ENCODE measurements around the gene TOPAZ1. TPM values are rescaled to one million over a fixed set of nuclear protein-coding genes. Genes with fewer than 3 reads are reported as not detected.

Gene TOPAZ1
- total RNA-seq, 4 donors from 2014 or later: not detected

- TF ChIP-seq, protein P1, sequence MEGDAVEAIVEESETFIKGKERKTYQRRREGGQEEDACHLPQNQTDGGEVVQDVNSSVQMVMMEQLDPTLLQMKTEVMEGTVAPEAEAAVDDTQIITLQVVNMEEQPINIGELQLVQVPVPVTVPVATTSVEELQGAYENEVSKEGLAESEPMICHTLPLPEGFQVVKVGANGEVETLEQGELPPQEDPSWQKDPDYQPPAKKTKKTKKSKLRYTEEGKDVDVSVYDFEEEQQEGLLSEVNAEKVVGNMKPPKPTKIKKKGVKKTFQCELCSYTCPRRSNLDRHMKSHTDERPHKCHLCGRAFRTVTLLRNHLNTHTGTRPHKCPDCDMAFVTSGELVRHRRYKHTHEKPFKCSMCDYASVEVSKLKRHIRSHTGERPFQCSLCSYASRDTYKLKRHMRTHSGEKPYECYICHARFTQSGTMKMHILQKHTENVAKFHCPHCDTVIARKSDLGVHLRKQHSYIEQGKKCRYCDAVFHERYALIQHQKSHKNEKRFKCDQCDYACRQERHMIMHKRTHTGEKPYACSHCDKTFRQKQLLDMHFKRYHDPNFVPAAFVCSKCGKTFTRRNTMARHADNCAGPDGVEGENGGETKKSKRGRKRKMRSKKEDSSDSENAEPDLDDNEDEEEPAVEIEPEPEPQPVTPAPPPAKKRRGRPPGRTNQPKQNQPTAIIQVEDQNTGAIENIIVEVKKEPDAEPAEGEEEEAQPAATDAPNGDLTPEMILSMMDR (IDR thresholded peaks at IDR 0.05): no peak
- DNase-seq (ENCODE audit: low spot score) (no peak), ATAC-seq (ENCODE audit: low FRiP score) (no peak)
Measured at GRCh38 chr3:44210967-44211366, 30.7 kb upstream of the TOPAZ1 start.

DNA sequence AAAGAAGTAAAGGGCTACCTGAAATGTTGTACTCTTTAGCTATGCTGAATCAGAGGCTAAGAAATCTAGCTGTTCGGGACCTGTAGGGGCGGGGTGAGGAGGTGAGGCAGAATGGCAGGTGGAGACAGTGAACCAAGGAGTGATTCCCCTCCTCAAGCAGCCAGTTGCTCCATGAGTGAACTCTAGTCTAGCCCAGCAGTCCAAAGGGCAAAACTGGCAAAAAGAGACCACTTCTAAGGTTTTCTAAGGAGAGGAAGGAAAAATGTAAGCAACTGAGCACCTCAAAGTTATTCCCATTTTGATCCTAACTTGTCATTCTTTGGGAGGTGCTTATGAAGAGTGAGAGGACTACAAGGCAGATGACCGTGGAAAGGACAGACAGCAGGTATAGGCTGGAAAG is 19.3 kb upstream of the TOPAZ1 start:
- TF ChIP-seq, protein P1 (IDR thresholded peaks at IDR 0.05): no peak
- DNase-seq (ENCODE audit: low spot score): no peak
- ATAC-seq (ENCODE audit: low FRiP score): no peak

DNA sequence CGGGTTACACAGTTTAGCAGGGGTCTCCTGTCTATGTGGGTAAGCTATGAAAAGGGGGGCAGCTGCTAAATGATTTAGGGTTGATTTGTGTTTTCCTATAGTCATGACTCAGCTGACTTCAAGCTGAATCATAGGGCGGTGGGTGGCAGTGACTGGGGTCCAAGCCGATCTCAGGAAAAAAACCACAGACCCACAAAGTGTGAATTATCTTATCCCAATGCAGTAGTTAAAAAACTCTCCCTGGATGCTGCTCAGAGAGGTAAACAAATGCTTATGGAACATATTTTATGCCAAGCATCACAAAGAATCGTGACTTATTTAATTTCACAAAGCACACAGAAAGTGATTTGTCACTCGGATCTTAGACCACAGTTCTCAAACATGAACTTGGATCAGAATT is 18.4 kb upstream of the TOPAZ1 start:
- ATAC-seq (ENCODE audit: low FRiP score) (no peak), DNase-seq (ENCODE audit: low spot score) (no peak)
- TF ChIP-seq, protein P1 (IDR thresholded peaks at IDR 0.05): no peak

DNA sequence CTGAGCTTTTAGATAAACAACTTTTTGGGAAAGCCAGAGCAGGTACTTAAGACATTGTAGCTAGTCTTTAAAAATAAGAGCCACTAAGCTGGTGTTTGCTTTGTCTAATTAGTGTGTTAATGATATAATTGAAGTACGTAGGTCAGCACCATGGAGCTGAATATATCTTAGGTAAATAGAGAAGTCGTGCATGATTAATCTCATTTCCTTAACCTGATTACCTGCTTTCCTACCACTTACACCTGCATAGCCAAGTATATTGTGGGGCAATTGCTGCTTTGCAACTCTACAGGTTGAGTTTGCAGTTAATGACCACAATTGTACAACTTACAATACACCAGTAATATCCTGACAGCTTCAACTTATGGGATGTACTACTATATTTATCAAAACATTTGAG is 17.6 kb upstream of the TOPAZ1 start:
- TF ChIP-seq, protein P1 (IDR thresholded peaks at IDR 0.05): no peak
- no peak for DNase-seq (ENCODE audit: low spot score)

GRCh38 chr3:44226573-44226972 is 15.1 kb upstream of the TOPAZ1 start:
- DNase-seq (ENCODE audit: low spot score) (no peak), ATAC-seq (ENCODE audit: low FRiP score) (no peak)
- TF ChIP-seq, protein P1 (IDR thresholded peaks at IDR 0.05): no peak

More for the DNA sequence above, 17.6 kb upstream of the TOPAZ1 start:
- ATAC-seq (ENCODE audit: low FRiP score): no peak

DNA sequence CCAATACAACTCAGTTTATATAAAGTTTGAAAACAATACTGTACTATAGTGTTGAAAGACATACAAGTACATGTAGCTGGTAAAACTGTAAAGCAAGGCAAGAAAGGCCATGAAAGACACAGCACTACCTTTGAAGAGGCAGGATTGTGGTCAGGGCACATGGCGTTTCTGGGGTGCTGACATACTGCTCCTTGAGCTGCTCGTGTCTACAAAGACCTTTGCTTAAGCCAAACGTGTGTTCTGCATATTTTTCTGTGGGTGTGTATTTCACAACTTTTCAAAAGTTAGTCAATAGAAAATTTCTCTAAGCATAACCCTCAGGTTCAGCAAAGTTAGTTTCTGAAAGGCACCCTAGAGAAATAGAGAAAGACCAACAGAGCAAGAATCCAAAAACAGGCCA is 14.1 kb upstream of the TOPAZ1 start:
- DNase-seq (ENCODE audit: low spot score) (no peak), ATAC-seq (ENCODE audit: low FRiP score) (no peak)
- TF ChIP-seq, protein P1 (IDR thresholded peaks at IDR 0.05): no peak

GRCh38 chr3:44228900-44229299 is 12.8 kb upstream of the TOPAZ1 start:
- DNase-seq (ENCODE audit: low spot score) (no peak), ATAC-seq (ENCODE audit: low FRiP score) (no peak)
- TF ChIP-seq, protein P1 (IDR thresholded peaks at IDR 0.05): no peak

Measured in omental fat pad (tissue), 4 donors.